Epithelial cell of prostate (primary cell): ENCODE measurements around the gene CDKN2B-AS1.
"Not testable (repeated sequence)": the region's sequence is repeated elsewhere in the genome, so short reads cannot be mapped to it uniquely, and the experiment has no call there.

Experiments used
- DNase-seq: peaks from one replicate; pipeline ENCODE4 v3.0.0-alpha.2; 2011; ENCODE audit warnings: low read depth, low spot score
- H3K27ac ChIP-seq: fragments of 450-650 bp; 2 replicates; pipeline ENCODE4 v1.5.1; 2017; ENCODE audit warnings: mild to moderate bottlenecking

CDKN2B-AS1 gene

DNA sequence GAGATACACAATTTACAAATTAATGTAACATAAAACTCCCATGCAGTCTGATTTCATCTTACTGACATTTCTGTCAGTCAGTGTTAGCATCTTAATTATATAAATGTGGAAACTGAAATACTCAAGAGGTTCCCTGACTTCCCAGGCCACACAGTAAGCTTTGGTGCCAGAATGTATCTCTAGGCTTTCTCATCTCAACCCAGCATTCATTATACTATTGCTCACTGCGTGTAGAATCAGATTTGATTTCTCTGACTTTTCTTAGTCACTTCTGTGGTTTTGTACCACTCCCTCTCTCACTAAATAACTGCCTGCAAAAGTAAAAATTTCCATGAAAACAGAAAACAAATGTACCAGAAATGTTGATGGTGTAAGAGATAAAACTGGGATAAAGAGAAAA lies 46.2 kb downstream of the CDKN2B-AS1 start:
- DNase-seq, result no peak
- H3K27ac ChIP-seq, result peak overlapping the region; percentile 75

DNA sequence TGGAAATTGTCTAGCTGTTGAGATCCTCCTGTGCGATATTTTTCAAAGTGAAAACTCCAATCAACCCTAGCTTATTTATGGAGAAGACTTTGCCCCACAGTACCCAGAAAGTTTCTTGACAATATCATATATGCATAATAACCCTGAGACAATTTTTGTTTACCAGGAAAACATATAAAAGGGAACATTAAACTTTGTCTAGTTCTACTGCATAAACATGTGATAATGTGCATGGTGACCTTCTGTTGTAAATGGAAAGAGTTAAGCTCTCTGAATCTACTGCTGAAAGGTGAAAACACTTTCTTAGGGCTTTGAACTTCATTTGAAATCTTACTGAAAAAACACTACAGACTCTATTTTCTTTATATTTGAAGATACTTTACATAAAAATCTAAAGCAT lies 46.8 kb downstream of the CDKN2B-AS1 start:
- peak overlapping the region; percentile 75 for H3K27ac ChIP-seq
- no peak for DNase-seq

DNA sequence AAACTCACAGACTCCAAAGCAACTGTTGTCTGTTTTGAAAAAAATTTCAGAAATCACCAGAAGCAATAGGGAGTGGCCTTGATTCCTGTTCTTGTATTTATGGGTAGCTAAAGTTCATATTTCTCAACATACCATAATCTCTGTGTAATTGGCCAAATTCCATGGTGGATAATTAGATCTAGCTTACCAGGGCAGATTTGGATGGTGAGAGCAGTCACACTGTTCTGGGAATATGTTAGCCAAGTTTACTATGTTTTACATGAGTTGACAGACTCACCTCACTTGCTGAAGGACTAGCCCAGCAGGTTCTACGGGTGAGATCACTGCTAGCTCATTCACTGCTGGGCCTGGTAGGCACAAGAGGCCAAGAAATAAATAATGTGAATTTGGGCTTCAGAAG lies 47.2 kb downstream of the CDKN2B-AS1 start:
- peak overlapping the region; percentile 75 for H3K27ac ChIP-seq
- DNase-seq, result peak; percentile 91

- no peak overlapping the region for H3K27ac ChIP-seq
- no peak for DNase-seq
These were observed 49.3 kb downstream of the CDKN2B-AS1 start for GRCh38 chr9:22043928-22044327.

DNA sequence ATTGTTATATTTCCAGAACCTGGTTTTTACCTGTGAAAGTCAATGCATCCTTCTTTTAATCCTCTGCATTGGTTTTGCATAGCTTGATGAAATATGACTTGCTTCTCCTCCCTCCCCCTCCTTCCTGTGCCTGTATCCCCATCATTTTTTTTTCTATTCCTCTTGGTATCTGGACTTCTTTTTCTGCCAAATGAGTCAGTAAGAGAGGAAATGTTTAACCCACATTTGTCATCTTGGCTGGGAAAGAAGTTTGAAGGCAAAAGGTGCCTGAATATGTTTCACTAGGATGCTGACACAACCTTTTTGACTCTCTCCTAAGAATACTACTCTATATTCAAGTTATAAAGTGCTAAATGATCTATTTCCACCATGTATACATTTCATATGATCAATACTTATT lies 50.0 kb downstream of the CDKN2B-AS1 start:
- DNase-seq, result no peak
- H3K27ac ChIP-seq, result no peak overlapping the region

- H3K27ac ChIP-seq, result no peak overlapping the region
These were observed 50.8 kb downstream of the CDKN2B-AS1 start for GRCh38 chr9:22045423-22045822.

GRCh38 chr9:22046243-22046885 lies 51.8 kb downstream of the CDKN2B-AS1 start:
- no peak for DNase-seq
- no peak overlapping the region for H3K27ac ChIP-seq

More at GRCh38 chr9:22045423-22045822, 50.8 kb downstream of the CDKN2B-AS1 start:
- DNase-seq, result no peak

DNA sequence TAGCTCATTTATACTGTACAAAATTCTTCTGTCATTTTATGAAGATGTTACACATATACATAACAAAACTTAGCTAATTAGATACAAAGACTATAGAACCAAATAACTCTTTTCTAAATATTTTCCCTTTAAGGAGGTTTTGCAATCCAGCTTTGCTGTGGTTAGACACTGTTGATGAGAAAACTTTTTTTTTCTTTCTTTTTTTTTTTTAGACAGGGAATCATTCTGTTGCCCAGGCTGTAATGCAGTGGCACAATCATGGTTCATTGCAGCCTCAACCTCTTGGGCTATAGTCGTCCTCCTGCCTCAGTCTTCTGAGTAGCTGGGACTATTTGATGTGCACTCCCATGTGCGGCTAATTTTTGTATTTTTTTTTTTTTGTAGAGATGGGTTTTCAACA lies 53.0 kb downstream of the CDKN2B-AS1 start:
- DNase-seq, result no peak
- no peak overlapping the region for H3K27ac ChIP-seq

- DNase-seq, result no peak
- H3K27ac ChIP-seq, result no peak overlapping the region
These were observed 54.8 kb downstream of the CDKN2B-AS1 start for GRCh38 chr9:22049411-22049810.

- no peak overlapping the region for H3K27ac ChIP-seq
- no peak for DNase-seq
These were observed 56.3 kb downstream of the CDKN2B-AS1 start for GRCh38 chr9:22050924-22051323.

- peak overlapping the region; percentile 43 for H3K27ac ChIP-seq
- DNase-seq, result peak; percentile 91
These were observed 57.9 kb downstream of the CDKN2B-AS1 start for GRCh38 chr9:22052376-22052945.

DNA sequence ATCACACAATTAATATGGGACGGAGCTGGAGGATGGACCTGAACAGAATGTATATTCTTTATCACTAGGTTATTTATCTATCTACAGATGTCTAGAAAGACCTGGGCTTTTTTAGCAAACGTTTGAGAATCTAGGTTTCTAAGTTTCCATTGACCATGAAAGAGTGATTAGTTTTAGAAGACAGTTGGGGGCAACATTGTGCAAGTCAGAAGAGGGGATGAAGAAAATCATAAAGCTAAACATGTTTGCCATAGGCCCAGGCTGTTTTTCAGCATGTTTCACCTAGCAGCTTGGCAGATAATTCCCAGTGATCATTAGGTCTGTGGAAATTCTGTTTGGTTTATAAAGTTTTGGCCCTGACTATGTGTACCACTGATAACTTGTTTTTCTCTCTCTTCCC lies 58.6 kb downstream of the CDKN2B-AS1 start:
- H3K27ac ChIP-seq, result peak overlapping the region; percentile 43
- no peak for DNase-seq

DNA sequence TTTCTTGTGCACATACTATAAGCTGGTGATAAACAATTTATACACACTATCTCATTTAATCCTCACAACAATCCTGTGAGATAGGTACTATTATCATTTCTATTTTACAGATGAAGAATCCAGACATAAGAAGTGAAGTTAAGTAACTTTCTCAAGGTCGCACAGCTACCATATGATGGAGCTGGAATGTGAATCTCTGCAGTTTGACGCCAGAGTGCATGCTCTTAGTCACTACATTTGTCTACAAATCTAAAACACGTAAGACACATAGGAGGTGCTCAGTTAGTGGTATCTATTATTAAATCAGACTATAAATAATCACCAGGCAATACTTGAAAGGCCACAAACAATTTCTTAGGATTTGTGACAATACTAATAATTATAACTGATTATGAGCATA lies 59.5 kb downstream of the CDKN2B-AS1 start:
- no peak for DNase-seq
- H3K27ac ChIP-seq, result no peak overlapping the region

DNA sequence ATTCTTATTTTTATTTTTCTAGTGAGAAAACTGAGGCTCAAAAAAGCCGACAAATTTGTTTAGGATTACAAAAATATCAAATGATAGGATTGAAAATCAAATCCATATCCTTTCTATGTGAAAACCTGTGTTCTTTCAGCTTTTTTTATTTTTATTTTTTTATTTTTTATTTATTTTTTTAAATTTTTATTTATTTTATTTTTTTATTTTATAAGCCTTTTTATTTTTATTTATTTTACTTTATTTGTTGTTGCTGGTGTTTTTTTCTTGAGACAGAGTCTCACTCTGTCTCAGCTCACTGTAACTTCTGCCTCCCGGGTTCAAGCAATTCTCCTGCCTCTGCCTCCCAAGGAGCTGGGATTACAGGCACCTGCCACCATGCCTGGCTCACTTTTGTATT lies 59.9 kb downstream of the CDKN2B-AS1 start:
- no peak for DNase-seq
- no peak overlapping the region for H3K27ac ChIP-seq

GRCh38 chr9:22055090-22055489 lies 60.5 kb downstream of the CDKN2B-AS1 start:
- no peak for DNase-seq
- no peak overlapping the region for H3K27ac ChIP-seq

DNA sequence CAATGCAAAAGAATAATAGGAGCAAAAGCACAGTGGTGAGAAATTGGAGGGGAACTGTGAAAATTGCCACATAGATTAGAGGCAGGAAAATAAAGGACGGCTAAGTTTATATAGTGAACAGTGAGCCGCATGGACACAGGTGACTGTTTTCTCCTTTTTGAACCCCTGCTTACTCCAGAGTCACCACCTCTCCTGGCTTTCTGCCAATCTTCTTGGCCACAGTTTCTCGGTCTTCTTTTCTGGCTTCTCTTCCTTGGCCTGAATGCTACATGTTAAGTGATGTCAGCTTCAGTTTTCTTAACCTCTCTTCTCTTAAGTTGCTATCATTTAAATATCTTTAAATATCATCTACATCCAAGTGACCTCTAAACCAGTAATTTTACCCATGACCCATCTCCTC lies 61.8 kb downstream of the CDKN2B-AS1 start:
- DNase-seq, result no peak
- H3K27ac ChIP-seq, result no peak overlapping the region

- H3K27ac ChIP-seq, DNase-seq: not testable (repeated sequence)
These were observed 63.4 kb downstream of the CDKN2B-AS1 start for GRCh38 chr9:22057972-22058371.

DNA sequence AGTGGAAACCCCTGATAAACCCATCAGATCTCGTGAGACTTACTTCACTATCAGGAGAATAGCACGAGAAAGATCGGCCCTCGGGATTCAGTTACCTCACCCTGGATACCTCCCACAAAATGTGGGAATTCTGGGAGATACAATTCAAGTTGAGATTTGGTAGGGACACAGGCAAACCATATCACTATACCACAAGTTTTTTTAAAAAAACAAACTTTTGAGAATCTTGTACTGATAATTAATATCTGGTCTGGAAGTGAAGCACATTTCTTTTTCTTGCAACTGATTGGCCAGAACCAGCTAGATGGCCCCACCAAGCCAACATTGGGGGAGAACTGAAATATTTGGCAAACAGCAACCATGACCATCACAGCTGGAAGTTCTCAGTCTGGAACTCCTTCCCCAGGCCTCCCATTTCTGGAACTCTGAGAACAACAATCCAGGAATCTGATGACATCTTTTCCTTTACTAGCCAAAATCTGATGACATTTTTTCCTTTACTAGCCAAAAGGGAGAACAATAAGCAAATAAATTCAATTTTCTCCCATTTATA lies 66.3 kb downstream of the CDKN2B-AS1 start:
- no peak for DNase-seq

GRCh38 chr9:22064957-22065356 lies 70.4 kb downstream of the CDKN2B-AS1 start:
- H3K27ac ChIP-seq, result no peak overlapping the region
- no peak for DNase-seq

More for the DNA sequence above, 66.3 kb downstream of the CDKN2B-AS1 start:
- H3K27ac ChIP-seq, result no peak overlapping the region

DNA sequence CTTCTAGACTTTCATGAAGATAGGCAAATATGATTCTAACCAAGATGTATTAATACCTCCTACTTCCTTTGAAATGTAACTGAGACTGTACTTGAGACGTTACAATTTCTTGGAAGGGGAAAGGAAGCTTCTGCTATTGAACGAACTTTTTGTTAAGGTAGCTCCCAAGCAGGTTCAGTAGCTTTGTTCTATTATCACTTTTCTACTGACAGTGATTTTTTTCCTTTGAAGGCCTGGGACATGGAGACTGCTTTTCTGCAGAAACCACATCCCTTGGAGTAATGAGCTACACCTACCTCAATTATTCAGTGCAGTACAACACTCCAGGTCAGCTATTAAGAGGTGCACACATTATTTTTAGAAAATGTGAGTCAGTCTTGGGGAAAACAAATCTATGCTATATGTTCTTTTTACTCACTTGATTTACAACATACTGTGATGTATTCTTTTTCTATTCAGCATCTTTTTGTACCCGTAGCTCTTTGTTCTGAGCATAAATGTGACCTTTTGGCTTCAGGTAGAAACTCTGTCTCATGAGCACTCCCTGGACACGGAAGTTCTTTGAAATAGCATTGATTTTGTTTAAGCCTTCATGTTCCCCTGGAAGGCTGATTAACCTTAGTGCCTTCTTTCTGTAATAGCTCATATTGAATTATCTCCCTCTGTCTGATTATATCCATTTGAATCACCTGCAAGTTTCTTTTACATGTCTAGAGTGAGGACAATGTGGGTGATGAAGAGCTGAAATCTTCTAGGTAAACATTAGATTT lies 71.0 kb downstream of the CDKN2B-AS1 start:
- no peak for DNase-seq
- H3K27ac ChIP-seq, result no peak overlapping the region

- no peak overlapping the region for H3K27ac ChIP-seq
- no peak for DNase-seq
These were observed 72.6 kb downstream of the CDKN2B-AS1 start for GRCh38 chr9:22067196-22067595.
